ENCODE measurements around the gene TUBGCP2. TPM values are rescaled to one million over a fixed set of nuclear protein-coding genes. Genes with fewer than 3 reads are reported as not detected.

TUBGCP2 gene
- total RNA-seq, 4 donors from 2014 or later: 26.8 to 61.9 (median 44.4) TPM

DNA sequence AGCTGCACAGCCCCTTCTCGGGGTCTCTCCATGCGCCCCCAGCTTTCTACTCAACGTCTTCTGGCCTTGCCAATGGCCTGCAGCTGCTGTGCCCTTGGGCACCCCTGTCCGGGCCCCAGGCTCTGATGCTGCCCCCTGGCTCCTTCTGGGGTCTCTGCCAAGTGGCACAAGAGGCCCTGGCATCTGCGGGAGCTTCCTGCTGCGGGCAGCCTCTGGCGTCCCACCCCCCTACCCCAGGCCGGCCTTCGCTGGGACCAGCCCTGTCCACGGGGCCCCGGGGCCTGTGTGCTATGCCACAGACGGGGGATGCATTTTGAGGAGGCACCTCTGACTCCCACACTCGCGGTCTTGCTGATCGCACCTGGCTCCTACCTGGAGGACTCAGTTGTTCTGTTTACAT lies 68.7 kb downstream of the TUBGCP2 start:
- Histone ChIP-seq H3K27me3 (peaks cover 10 to 22% of the 10 kb centered on the region in 2 donors), H3K9me3 (no peaks in the 10 kb centered on the region), H3K4me3 (no peak overlapping the region), H3K36me3 (no peaks in the 10 kb centered on the region), H3K4me1 (peaks cover 0 to 12% of the 10 kb centered on the region in 2 donors), H3K27ac (no peak overlapping the region)
- intact Hi-C loops (cut with DNase I; ENCODE audit: low total_unique reads): no loop called here
- DNase-seq: no peak
- no peak for TF ChIP-seq POLR2A (IDR thresholded peaks at IDR 0.05)
- TF ChIP-seq, protein P1, sequence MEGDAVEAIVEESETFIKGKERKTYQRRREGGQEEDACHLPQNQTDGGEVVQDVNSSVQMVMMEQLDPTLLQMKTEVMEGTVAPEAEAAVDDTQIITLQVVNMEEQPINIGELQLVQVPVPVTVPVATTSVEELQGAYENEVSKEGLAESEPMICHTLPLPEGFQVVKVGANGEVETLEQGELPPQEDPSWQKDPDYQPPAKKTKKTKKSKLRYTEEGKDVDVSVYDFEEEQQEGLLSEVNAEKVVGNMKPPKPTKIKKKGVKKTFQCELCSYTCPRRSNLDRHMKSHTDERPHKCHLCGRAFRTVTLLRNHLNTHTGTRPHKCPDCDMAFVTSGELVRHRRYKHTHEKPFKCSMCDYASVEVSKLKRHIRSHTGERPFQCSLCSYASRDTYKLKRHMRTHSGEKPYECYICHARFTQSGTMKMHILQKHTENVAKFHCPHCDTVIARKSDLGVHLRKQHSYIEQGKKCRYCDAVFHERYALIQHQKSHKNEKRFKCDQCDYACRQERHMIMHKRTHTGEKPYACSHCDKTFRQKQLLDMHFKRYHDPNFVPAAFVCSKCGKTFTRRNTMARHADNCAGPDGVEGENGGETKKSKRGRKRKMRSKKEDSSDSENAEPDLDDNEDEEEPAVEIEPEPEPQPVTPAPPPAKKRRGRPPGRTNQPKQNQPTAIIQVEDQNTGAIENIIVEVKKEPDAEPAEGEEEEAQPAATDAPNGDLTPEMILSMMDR (IDR thresholded peaks at IDR 0.05): no peak

DNA sequence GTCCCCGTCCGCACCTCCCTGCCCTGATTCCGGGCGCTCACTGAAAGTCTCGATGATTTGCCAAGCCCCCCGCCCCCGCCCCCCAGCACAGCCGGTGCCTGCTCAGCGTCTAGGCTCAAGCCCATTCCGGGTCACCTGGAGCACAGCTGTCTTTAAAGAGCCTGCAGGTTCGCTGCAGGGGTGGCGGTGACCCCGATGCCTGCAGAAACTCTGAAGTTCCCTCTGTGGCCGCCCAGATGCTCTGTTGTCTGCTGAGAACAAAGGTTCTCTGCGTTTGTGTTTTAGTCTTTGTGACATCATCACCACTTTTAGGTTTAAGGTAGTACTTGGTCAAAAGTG lies 70.2 kb downstream of the TUBGCP2 start:
- Histone ChIP-seq H3K4me1 (peaks cover 0 to 12% of the 10 kb centered on the region in 2 donors), H3K4me3 (no peak overlapping the region), H3K27me3 (peaks cover 10 to 22% of the 10 kb centered on the region in 2 donors), H3K9me3 (no peaks in the 10 kb centered on the region), H3K27ac (no peak overlapping the region), H3K36me3 (no peaks in the 10 kb centered on the region)
- DNase-seq: no peak
- TF ChIP-seq, protein P1 (IDR thresholded peaks at IDR 0.05): no peak
- TF ChIP-seq POLR2A (IDR thresholded peaks at IDR 0.05): no peak
- intact Hi-C loops (cut with DNase I; ENCODE audit: low total_unique reads): no loop called here

DNA sequence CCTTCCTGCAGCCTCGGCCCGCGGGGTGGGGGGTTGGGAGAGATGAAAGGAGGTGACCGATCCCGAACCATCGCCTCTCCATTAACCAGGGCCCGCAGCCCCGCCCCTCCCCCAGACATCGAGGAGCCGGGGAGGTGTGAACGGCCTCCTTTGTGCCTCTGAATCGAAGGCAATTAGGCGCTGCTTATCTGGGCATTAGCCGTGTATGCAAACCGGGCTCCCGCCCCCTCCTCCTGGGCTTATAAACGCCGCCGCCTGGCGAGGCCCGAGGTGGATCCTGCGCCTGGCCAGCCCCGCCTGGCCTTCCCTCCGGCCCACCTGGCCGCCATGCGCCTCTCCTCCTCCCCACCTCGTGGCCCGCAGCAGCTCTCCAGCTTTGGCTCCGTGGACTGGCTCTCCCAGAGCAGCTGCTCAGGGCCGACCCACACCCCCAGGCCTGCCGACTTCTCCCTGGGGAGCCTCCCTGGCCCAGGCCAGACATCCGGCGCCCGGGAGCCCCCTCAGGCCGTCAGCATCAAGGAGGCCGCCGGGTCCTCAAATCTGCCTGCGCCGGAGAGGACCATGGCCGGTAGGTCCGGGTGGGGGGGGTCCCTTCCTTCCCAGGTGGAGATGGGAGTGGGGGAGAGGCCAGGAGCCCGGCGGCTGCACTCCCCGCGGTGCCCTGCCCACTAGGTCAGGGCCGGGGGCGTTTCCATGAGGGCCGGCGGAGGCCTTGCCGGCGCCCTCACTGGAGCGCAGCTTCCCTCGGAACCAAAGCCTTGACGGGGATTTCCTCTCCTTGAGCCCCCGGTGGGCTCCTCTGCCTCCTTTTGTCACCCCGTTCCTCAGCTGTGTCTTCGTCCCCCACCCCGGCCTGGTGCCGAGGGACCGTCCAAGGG lies 70.8 kb downstream of the TUBGCP2 start, which contains the start of gene VENTX:
Gene VENTX (plus strand): TSS at position 268 of the 878 bp plus-strand sequence. CDS start 60 bp downstream, at position 328.
- H3K27ac ChIP-seq: no peak within 1 kb of the TSS
- intact Hi-C loops (cut with DNase I; ENCODE audit: low total_unique reads): no loop called here
- H3K27me3 ChIP-seq: peaks cover 10 to 22% of the 10 kb centered on the region in 2 donors
- no peaks in the 10 kb centered on the region for H3K36me3 ChIP-seq
- DNase-seq: no peak
- TF ChIP-seq POLR2A (IDR thresholded peaks at IDR 0.05): no peak
- TF ChIP-seq, protein P1 (IDR thresholded peaks at IDR 0.05): no peak
- no peaks in the 10 kb centered on the region for H3K9me3 ChIP-seq
- peak within 1 kb of the TSS in 1 of 2 donors; percentile 2 for H3K4me3 ChIP-seq
- H3K4me1 ChIP-seq: peaks cover 0 to 12% of the 10 kb centered on the region in 2 donors

DNA sequence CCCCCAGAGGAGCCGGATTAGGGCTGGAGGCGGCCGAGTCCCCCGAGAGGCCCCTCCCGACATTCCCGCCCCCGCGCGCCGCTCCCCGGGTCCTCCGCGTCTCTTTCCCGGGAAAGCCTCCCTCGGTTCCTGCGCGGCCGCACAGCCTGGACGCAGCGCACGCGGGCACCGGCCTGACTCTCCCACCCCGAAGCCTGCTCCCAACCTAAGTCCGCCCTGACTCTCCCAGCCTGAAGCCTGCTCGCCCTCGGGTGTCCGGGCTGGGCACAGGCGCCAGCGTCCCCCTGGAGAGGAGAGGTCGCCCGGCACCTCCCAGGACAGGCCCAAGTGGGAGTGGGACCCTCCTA lies 71.5 kb downstream of the TUBGCP2 start:
- no peak for TF ChIP-seq POLR2A (IDR thresholded peaks at IDR 0.05)
- TF ChIP-seq, protein P1 (IDR thresholded peaks at IDR 0.05): no peak
- Histone ChIP-seq H3K4me3 (no peak overlapping the region), H3K27me3 (peaks cover 10 to 22% of the 10 kb centered on the region in 2 donors), H3K27ac (no peak overlapping the region), H3K9me3 (no peaks in the 10 kb centered on the region), H3K36me3 (no peaks in the 10 kb centered on the region), H3K4me1 (peaks cover 0 to 12% of the 10 kb centered on the region in 2 donors)
- no peak for DNase-seq
- intact Hi-C loops (cut with DNase I; ENCODE audit: low total_unique reads): no loop called here
